SIG-M5 (cell line): ENCODE results near the gene PDE8B.

Source experiments
- DNase-seq: peaks from one replicate; lab custom pipeline; 2025; lab: John Stamatoyannopoulos, UW

The PDE8B gene

DNA sequence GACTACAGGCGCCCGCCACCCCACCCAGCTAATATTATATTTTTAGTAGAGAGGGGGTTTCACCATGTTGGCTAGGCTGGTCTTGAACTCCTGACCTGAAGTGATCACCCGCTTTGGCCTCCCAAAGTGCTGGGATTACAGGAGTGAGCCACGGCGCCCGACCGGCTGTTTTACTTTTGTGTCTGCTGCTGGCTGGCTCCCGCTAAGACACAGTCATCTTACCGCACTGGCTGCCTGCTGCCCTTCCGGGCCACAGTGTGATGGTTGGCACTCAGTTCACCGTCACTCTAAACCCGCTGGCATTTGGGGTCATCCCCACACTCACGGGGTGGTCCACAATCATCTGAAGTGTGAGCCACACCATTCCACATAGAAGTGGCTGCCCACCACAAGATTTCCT is 188.0 kb downstream of the PDE8B start:
- no peak for DNase-seq

DNA sequence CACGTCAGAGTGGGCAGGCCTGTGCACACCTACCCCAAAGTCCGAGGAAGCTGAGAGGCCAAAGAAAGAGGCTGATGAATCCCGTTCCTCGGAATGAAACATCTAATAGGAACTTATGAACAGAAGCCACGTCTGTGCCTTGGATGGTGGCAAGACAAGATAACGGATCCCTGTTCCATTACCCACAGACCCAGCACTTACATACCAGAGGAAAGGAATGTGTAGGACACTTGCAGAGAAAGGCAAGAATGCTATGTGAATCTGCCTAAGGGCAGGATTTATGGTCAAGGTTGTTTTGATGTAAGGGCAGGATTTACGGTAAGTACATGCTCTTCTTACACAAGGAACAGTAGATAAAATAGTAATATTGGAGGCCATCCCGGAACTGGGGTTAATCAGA is 188.4 kb downstream of the PDE8B start:
- no peak for DNase-seq

DNA sequence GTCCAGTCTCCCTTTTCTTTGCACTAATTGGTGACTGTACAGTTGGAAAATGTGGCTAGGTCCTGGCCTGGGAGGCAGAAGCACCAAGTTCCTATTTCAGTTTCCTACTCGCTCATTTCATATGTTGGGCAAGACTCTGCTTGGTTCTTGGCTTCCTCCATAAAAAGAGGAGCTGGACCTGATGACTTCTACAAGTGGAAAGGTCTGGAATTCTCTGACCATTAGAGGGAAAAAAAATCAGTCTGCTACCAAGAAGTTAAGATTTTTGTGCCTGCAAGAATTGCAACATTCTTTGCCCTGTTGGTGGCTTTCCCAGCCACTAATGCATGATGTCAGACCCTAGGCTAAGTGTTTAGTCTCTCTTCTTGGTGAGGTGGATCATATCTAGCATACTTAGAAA is 190.2 kb downstream of the PDE8B start:
- no peak for DNase-seq

- no peak for DNase-seq
These were observed 192.3 kb downstream of the PDE8B start for GRCh38 chr5:77402796-77403195.

GRCh38 chr5:77407152-77407551 is 196.7 kb downstream of the PDE8B start:
- no peak for DNase-seq

GRCh38 chr5:77409870-77410621 is 199.6 kb downstream of the PDE8B start:
- DNase-seq, result no peak

DNA sequence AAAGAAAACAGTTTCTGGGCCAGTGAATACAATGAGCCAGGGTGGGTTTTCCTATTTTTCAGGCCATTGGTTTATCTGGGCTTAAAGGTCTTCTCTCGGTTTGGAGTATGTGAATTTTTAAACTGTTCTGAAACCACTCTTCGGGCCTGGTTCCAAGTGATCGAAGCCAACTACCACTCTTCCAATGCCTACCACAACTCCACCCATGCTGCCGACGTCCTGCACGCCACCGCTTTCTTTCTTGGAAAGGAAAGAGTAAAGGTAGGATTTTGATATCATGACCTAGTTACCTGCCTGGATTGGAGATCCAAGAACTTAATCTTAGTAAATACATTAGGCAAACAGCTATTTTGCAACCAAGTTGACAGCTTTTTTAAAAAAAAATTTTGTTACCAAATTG is 202.6 kb downstream of the PDE8B start:
- DNase-seq, result no peak

- no peak for DNase-seq
These were observed 207.7 kb downstream of the PDE8B start for GRCh38 chr5:77418162-77418561.

- no peak for DNase-seq
These were observed 208.4 kb downstream of the PDE8B start for GRCh38 chr5:77418601-77419581.

GRCh38 chr5:77419644-77420582 is 209.4 kb downstream of the PDE8B start:
- DNase-seq, result no peak

GRCh38 chr5:77420940-77421339 is 210.5 kb downstream of the PDE8B start:
- no peak for DNase-seq

- no peak for DNase-seq
These were observed 212.7 kb downstream of the PDE8B start for GRCh38 chr5:77423022-77423750.

GRCh38 chr5:77424921-77425320 is 214.4 kb downstream of the PDE8B start:
- DNase-seq, result no peak

DNA sequence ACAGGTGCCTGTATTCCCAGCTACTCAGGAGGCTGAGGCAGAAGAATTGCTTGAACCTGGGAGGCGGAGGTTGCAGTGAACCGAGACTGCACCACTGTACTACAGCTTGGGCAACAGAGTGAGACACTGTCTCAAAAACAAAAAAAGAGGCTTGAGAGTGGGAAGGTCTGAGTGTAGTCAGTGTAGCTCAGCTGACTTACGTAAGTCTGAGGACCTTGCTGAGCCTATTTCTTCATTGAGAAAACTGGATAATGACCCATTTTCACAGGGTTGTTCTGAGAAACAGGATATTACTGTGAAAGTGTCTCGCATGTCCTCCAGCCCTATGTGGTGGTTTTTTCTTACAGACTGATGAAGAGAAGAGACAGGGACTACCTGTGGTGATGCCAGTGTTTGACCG is 214.9 kb downstream of the PDE8B start:
- no peak for DNase-seq

- DNase-seq, result no peak
These were observed 215.6 kb downstream of the PDE8B start for GRCh38 chr5:77425998-77426659.

DNA sequence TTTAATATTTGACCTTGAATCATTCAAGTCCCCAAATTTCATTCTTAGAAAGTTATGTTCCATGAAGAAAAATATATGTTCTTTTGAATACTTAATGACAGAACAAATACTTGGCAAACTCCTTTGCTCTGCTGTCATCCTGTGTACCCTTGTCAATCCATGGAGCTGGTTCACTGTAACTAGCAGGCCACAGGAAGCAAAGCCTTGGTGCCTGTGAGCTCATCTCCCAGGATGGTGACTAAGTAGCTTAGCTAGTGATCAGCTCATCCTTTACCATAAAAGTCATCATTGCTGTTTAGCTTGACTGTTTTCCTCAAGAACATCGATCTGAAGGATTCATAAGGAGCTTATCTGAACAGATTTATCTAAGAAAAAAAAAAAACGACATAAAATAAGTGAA is 216.2 kb downstream of the PDE8B start:
- DNase-seq, result no peak

DNA sequence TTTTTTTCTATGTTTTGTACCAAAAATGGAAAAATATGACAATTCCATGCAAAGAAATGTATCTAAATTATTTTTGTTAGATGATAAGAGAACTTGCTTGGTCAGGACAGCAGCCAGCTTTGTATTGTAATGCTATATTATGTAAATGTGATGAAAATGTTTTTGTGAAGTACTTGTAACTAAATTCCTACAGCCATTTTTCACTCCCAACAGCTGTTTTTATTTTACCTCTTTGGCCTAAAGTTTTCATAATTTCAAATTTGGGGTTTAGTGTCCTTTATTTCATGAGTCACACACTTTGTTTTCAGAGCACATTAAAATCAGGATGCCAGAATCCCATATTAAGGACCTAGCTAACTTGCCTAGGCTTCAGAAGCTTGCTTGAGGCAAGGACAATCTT is 217.5 kb downstream of the PDE8B start:
- DNase-seq, result no peak

DNA sequence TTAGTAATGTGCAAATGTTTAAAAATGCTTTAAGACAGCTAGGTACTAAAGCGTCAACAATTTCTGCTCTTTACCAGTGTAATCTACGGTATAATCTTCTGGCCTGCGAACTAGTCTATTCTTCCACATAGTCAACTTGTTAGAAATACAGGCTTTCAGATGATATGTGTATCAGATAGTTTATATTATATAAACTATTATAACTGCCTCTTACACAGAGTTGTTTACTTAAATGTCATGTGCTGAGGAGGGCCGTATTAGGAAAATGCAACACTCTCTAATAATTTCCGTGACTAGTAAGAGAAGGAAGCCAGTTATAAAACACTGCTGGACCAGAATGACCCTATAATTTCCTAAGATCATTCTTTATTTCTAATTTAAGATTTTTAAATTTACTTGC is 218.0 kb downstream of the PDE8B start:
- no peak for DNase-seq

DNA sequence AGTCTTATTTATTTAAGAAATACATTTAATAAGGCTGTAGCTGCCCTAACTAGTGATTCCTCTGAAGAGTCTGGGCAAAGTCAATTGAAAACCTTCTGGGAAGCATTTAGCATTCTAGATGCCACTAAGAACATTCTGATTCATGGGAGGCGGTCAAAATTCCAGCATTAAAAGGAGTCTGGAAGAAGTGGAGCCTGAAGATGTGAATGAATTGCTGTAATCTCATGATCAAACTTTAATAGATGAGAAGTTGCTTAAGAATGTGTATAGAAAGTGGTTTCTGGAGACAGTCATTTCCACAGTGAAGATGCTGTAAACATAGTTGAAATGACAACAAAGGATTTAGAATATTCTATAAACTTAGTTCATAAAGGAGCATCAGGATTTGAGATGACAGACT is 220.2 kb downstream of the PDE8B start:
- DNase-seq, result no peak

DNA sequence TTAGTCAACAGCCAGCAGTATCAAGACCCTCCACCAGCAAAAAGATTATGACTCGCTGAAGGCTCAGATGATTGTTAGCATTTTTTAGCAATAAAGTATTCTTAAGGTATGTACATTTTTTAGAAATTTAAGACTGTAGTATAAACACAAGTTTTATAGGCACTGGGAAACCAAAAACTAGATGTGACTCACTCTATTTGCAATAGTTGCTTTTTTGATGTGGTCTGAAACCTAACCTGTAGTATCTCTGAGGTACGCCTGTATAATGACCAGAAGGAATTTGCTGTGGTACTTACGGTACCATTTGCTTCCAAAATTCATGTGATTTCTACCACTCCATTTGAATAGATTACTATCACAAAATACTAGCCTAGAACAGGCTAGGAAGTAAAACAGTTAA is 220.8 kb downstream of the PDE8B start:
- DNase-seq, result no peak

GRCh38 chr5:77431719-77432118 is 221.2 kb downstream of the PDE8B start:
- DNase-seq, result no peak
